K562 (cell line): ENCODE results near the gene PYGB. TPM values are rescaled to one million over a fixed set of nuclear protein-coding genes. Genes with fewer than 3 reads are reported as not detected.

Experiments
- BHLHE40 ChIP-seq: IDR thresholded peaks from 2 replicates; pipeline ENCODE4 v1.6.1; 2011; ENCODE audit warnings: low read length, improper control_type of control experiment
- CBFA2T2 ChIP-seq: fragments of 450-650 bp; conservative IDR thresholded peaks from 2 replicates; pipeline ENCODE4 v1.6.1; 2017; ENCODE audit warnings: mild to moderate bottlenecking
- CBX2 ChIP-seq: fragments of 200-600 bp; sonication (generic); IDR thresholded peaks from one replicate; pipeline ENCODE4 v1.6.1; 2012; ENCODE audit warnings: mild to moderate bottlenecking, low read length, inconsistent platforms; ENCODE audit not compliant: insufficient read depth, poor library complexity, severe bottlenecking
- DIDO1 ChIP-seq: fragments of 450-650 bp; IDR thresholded peaks from 2 replicates; pipeline ENCODE4 v1.6.1; 2016; ENCODE audit warnings: low read depth, missing biosample characterization, missing genetic modification characterization
- ELK1 ChIP-seq: sonication (generic); formaldehyde crosslinking; IDR thresholded peaks from 2 replicates; pipeline ENCODE4 v1.8.1; 2022; ENCODE audit warnings: missing genetic modification reagents
- LCOR ChIP-seq: sonication (generic); formaldehyde crosslinking; IDR thresholded peaks from 2 replicates; pipeline ENCODE4 v1.8.0; 2022; ENCODE audit warnings: mild to moderate bottlenecking, missing genetic modification reagents
- MEIS2 ChIP-seq: fragments of 450-650 bp; IDR thresholded peaks from 2 replicates; pipeline ENCODE4 v1.6.1; 2014; ENCODE audit warnings: mild to moderate bottlenecking; ENCODE audit not compliant: partially characterized antibody
- MTF1 ChIP-seq: fragments of 250-450 bp; sonication (Bioruptor Pico); IDR thresholded peaks from 2 replicates; pipeline ENCODE4 v1.9.0; 2021; ENCODE audit warnings: moderate library complexity, mild to moderate bottlenecking, inconsistent platforms, borderline replicate concordance
- MYC ChIP-seq, 2 experiments: fragments of 250-450 bp in 1 of 2; sonication (Bioruptor Pico) in 1 of 2; IDR thresholded peaks; 2 replicates each; pipeline versions ENCODE4 v1.5.1 to v1.6.1; 2012 to 2021; ENCODE audit warnings: low read depth in 2 of 2, borderline replicate concordance in 1 of 2, improper control_type of control experiment in 1 of 2, low read length in 1 of 2, mild to moderate bottlenecking in 1 of 2, moderate library complexity in 1 of 2
- PRDM10 ChIP-seq: fragments of 450-650 bp; IDR thresholded peaks from 2 replicates; pipeline ENCODE4 v1.6.1; 2018; ENCODE audit not compliant: partially characterized antibody
- PRMT5 ChIP-seq: sonication (generic); formaldehyde crosslinking; IDR thresholded peaks from 2 replicates; pipeline ENCODE4 v1.5.0; 2020; ENCODE audit warnings: missing genetic modification reagents
- RAD21 ChIP-seq, 2 experiments: fragments of 250-450 bp in 1 of 2; fragments of 450-650 bp in 1 of 2; sonication (Bioruptor Pico) in 1 of 2; formaldehyde crosslinking in 1 of 2; IDR thresholded peaks in 1 of 2; conservative IDR thresholded peaks in 1 of 2; 2 replicates each; pipeline versions ENCODE4 v1.4.0 to v1.8.0; 2020 to 2022; ENCODE audit warnings: mild to moderate bottlenecking in 2 of 2, moderate library complexity in 1 of 2
- RBM34 ChIP-seq: fragments of 200-400 bp; formaldehyde crosslinking; IDR thresholded peaks from 2 replicates; pipeline ENCODE4 v1.6.1; 2018; ENCODE audit warnings: low read length, borderline replicate concordance; ENCODE audit not compliant: insufficient read depth
- SMARCA5 ChIP-seq: fragments of 450-650 bp; IDR thresholded peaks from 2 replicates; pipeline ENCODE4 v1.6.1; 2016
- TEAD1 ChIP-seq, 2 experiments: fragments of 450-650 bp in 1 of 2; sonication (generic) in 1 of 2; formaldehyde crosslinking; IDR thresholded peaks; 2 replicates each; pipeline versions ENCODE4 v1.4.0 to v1.8.0; 2020 to 2022; ENCODE audit warnings: mild to moderate bottlenecking in 2 of 2, missing genetic modification reagents in 1 of 2
- ZFP30 ChIP-seq: fragments of 250-450 bp; sonication (Bioruptor Pico); IDR thresholded peaks from 2 replicates; pipeline ENCODE4 v1.8.0; 2022; ENCODE audit warnings: moderate library complexity, mild to moderate bottlenecking, inconsistent platforms, borderline replicate concordance
- ZNF146 ChIP-seq: IDR thresholded peaks from one replicate; pipeline ENCODE4 v1.6.1; 2018; ENCODE audit warnings: missing compliant biosample characterization; ENCODE audit not compliant: unreplicated experiment
- ZNF444 ChIP-seq: fragments of 250-450 bp; sonication (Bioruptor Pico); IDR thresholded peaks from 2 replicates; pipeline ENCODE4 v1.4.0; 2020; ENCODE audit warnings: mild to moderate bottlenecking, moderate library complexity
- ZNF589 ChIP-seq: fragments of 200-800 bp; sonication (Bioruptor generic); IDR thresholded peaks from 2 replicates; pipeline ENCODE4 v1.6.1; 2016; ENCODE audit warnings: low read depth, missing genetic modification characterization, missing compliant biosample characterization
- ZNF785 ChIP-seq: fragments of 250-450 bp; sonication (Bioruptor Pico); IDR thresholded peaks from 2 replicates; pipeline ENCODE4 v1.4.0; 2020; ENCODE audit warnings: mild to moderate bottlenecking
- polyA plus RNA-seq, 8 experiments: library from polyadenylated mRNA; depleted of rRNA in 4 of 8; stranded (reverse) in 5 of 8; unstranded in 3 of 8; fragments of >200 nt; fragmentation: Nextera tagmentation in 2 of 8; fragmentation: Illumina TruSeq in 1 of 8; extraction: Ambion mirVana in 2 of 8; extraction: Trizol in 1 of 8; gene quantifications; 2 replicates each; pipeline versions ENCODE4 v1.2.1 to v1.2.3, GENCODE V29; 2011 to 2014; ENCODE audit warnings: inconsistent platforms in 1 of 8, missing spikeins in 1 of 8
- total RNA-seq, 7 experiments: library from RNA; depleted of rRNA in 6 of 7; stranded (reverse); fragments of >200 nt in 6 of 7; fragmentation: Illumina TruSeq in 2 of 7; extraction: Trizol in 2 of 7; gene quantifications; 2 replicates each; pipeline versions ENCODE4 v1.2.1 to v1.2.3, GENCODE V29; 2011 to 2021; ENCODE audit warnings: low replicate concordance in 1 of 7
- TF ChIP-seq, protein P1 (sequence below): fragments of 450-650 bp; formaldehyde crosslinking; IDR thresholded peaks from 2 replicates; pipeline ENCODE4 v1.4.0; 2020; ENCODE audit warnings: mild to moderate bottlenecking, moderate library complexity

The PYGB gene
- total and polyA plus RNA-seq, 9 of the 15 experiments (the other 6 are each of a cell fraction or from before 2014, with no cell fraction given): 0.34 to 18.0 (median 9.8) TPM

GRCh38 chr20:25237610-25238318 lies 10.1 kb upstream of the PYGB start (continued):
- TF ChIP-seq CBX2 (no peak), ZFP30 (no peak), RBM34 (no peak), PRDM10 (peak; percentile 22), MTF1 (no peak), ZNF589 (CRISPR knock-in tag) (peak; percentile 74; the same call in 1 of the 2 replicates), TEAD1 (CRISPR knock-in tag; IDR thresholded peaks at IDR 0.05) (0 out of 4 replicates have a peak, but pooled peaks of 1 of the 2 experiments have one; percentile 61), CBFA2T2 (no peak), ZNF444 (no peak), DIDO1 (tag) (no peak), BHLHE40 (no peak), LCOR (CRISPR knock-in tag) (peak; percentile 87), ZNF146 (CRISPR knock-in tag) (no peak), ZNF785 (CRISPR knock-in tag) (no peak), MEIS2 (peak; percentile 95), MYC (IDR thresholded peaks at IDR 0.05; ENCODE audit: low read depth, low read length) (peak; percentile 68), MYC (CRISPR knock-in tag; IDR thresholded peaks at IDR 0.05; ENCODE audit: borderline replicate concordance, low read depth) (no peak), RAD21 (CRISPR knock-in tag; conservative IDR thresholded peaks at IDR 0.05 in 1 of 2, IDR thresholded peaks at IDR 0.05 in 1 of 2) (peak in 1 of 2 experiments; percentile 23; a peak in 1 of 4 replicates), PRMT5 (CRISPR knock-in tag) (no peak), SMARCA5 (peak; percentile 87; the same call in 1 of the 2 replicates), ELK1 (CRISPR knock-in tag) (no peak)
- TF ChIP-seq, protein P1, sequence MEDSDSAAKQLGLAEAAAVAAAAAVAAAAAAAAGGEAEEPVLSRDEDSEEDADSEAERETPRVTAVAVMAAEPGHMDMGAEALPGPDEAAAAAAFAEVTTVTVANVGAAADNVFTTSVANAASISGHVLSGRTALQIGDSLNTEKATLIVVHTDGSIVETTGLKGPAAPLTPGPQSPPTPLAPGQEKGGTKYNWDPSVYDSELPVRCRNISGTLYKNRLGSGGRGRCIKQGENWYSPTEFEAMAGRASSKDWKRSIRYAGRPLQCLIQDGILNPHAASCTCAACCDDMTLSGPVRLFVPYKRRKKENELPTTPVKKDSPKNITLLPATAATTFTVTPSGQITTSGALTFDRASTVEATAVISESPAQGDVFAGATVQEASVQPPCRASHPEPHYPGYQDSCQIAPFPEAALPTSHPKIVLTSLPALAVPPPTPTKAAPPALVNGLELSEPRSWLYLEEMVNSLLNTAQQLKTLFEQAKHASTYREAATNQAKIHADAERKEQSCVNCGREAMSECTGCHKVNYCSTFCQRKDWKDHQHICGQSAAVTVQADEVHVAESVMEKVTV (CRISPR knock-in tag): no peak
